ENCODE data around the gene KNSTRN. TPM values are rescaled to one million over a fixed set of nuclear protein-coding genes. Genes with fewer than 3 reads are reported as not detected.

Gene KNSTRN
- total RNA-seq, 1 experiment from 2014 or later = 72.2 TPM

GRCh38 chr15:40367686-40368611, 14.6 kb upstream of the KNSTRN start:
- Histone ChIP-seq H3K4me3 (ENCODE audit: insufficient read depth, low read depth, low read length) (peak overlapping the region; percentile 29), H3K36me3 (replicated peaks; ENCODE audit: control insufficient read depth, insufficient read depth, low read length) (no peaks in the 10 kb centered on the region), H3K27me3 (ENCODE audit: control insufficient read depth, insufficient read depth, low read length) (peaks cover 17% of the 10 kb centered on the region)
- peak; percentile 98 for DNase-seq

GRCh38 chr15:40368719-40369473, 13.6 kb upstream of the KNSTRN start:
- no peaks in the 10 kb centered on the region for H3K36me3 ChIP-seq (replicated peaks; ENCODE audit: control insufficient read depth, insufficient read depth, low read length)
- no peak for DNase-seq
- no peak overlapping the region for H3K4me3 ChIP-seq (ENCODE audit: insufficient read depth, low read depth, low read length)
- peaks cover 17% of the 10 kb centered on the region for H3K27me3 ChIP-seq (ENCODE audit: control insufficient read depth, insufficient read depth, low read length)

- H3K36me3 ChIP-seq (replicated peaks; ENCODE audit: control insufficient read depth, insufficient read depth, low read length) = no peaks in the 10 kb centered on the region
- H3K27me3 ChIP-seq (ENCODE audit: control insufficient read depth, insufficient read depth, low read length) = peaks cover 17% of the 10 kb centered on the region
- H3K4me3 ChIP-seq (ENCODE audit: insufficient read depth, low read depth, low read length) = no peak overlapping the region
- no peak for DNase-seq
These were observed 13.0 kb upstream of the KNSTRN start for GRCh38 chr15:40369474-40369869.

GRCh38 chr15:40369971-40370370, 12.6 kb upstream of the KNSTRN start:
- no peak for DNase-seq
- H3K36me3 ChIP-seq (replicated peaks; ENCODE audit: control insufficient read depth, insufficient read depth, low read length) = no peaks in the 10 kb centered on the region
- H3K27me3 ChIP-seq (ENCODE audit: control insufficient read depth, insufficient read depth, low read length) = peaks cover 17% of the 10 kb centered on the region
- H3K4me3 ChIP-seq (ENCODE audit: insufficient read depth, low read depth, low read length) = no peak overlapping the region

GRCh38 chr15:40372981-40373380, 9.5 kb upstream of the KNSTRN start:
- no peak for DNase-seq
- Histone ChIP-seq H3K36me3 (replicated peaks; ENCODE audit: control insufficient read depth, insufficient read depth, low read length) (no peaks in the 10 kb centered on the region), H3K4me3 (ENCODE audit: insufficient read depth, low read depth, low read length) (no peak overlapping the region), H3K27me3 (ENCODE audit: control insufficient read depth, insufficient read depth, low read length) (peaks cover 8% of the 10 kb centered on the region)

- DNase-seq = no peak
- Histone ChIP-seq H3K36me3 (replicated peaks; ENCODE audit: control insufficient read depth, insufficient read depth, low read length) (no peaks in the 10 kb centered on the region), H3K27me3 (ENCODE audit: control insufficient read depth, insufficient read depth, low read length) (no peaks in the 10 kb centered on the region), H3K4me3 (ENCODE audit: insufficient read depth, low read depth, low read length) (no peak overlapping the region)
These were observed 4.9 kb upstream of the KNSTRN start for GRCh38 chr15:40377606-40378005.

- peaks cover 2% of the 10 kb centered on the region; the same call in 1 of the 2 replicates for H3K36me3 ChIP-seq (replicated peaks; ENCODE audit: control insufficient read depth, insufficient read depth, low read length)
These were observed 3.1 kb upstream of the KNSTRN start for GRCh38 chr15:40379374-40379773.

GRCh38 chr15:40379853-40380252, 2.7 kb upstream of the KNSTRN start:
- no peak for DNase-seq
- Histone ChIP-seq H3K27me3 (ENCODE audit: control insufficient read depth, insufficient read depth, low read length) (no peaks in the 10 kb centered on the region), H3K36me3 (replicated peaks; ENCODE audit: control insufficient read depth, insufficient read depth, low read length) (peaks cover 2% of the 10 kb centered on the region), H3K4me3 (ENCODE audit: insufficient read depth, low read depth, low read length) (no peak overlapping the region)

More at GRCh38 chr15:40379374-40379773, 3.1 kb upstream of the KNSTRN start:
- H3K27me3 ChIP-seq (ENCODE audit: control insufficient read depth, insufficient read depth, low read length) = no peaks in the 10 kb centered on the region
- no peak overlapping the region for H3K4me3 ChIP-seq (ENCODE audit: insufficient read depth, low read depth, low read length)
- DNase-seq = no peak

- H3K4me3 ChIP-seq (ENCODE audit: insufficient read depth, low read depth, low read length) = no peak overlapping the region
- H3K36me3 ChIP-seq (replicated peaks; ENCODE audit: control insufficient read depth, insufficient read depth, low read length) = peaks cover 6% of the 10 kb centered on the region
These were observed 1.9 kb upstream of the KNSTRN start for GRCh38 chr15:40380636-40381035.

GRCh38 chr15:40381818-40382529, 547 bp upstream of the KNSTRN start:
- DNase-seq = no peak
- peaks cover 15% of the 10 kb centered on the region for H3K36me3 ChIP-seq (replicated peaks; ENCODE audit: control insufficient read depth, insufficient read depth, low read length)
- no peak overlapping the region for H3K4me3 ChIP-seq (ENCODE audit: insufficient read depth, low read depth, low read length)
- H3K27me3 ChIP-seq (ENCODE audit: control insufficient read depth, insufficient read depth, low read length) = no peaks in the 10 kb centered on the region

More at GRCh38 chr15:40380636-40381035, 1.9 kb upstream of the KNSTRN start:
- no peak for DNase-seq
- H3K27me3 ChIP-seq (ENCODE audit: control insufficient read depth, insufficient read depth, low read length) = no peaks in the 10 kb centered on the region

- Histone ChIP-seq H3K4me3 (ENCODE audit: insufficient read depth, low read depth, low read length) (no peak overlapping the region), H3K36me3 (replicated peaks; ENCODE audit: control insufficient read depth, insufficient read depth, low read length) (peaks cover 40% of the 10 kb centered on the region), H3K27me3 (ENCODE audit: control insufficient read depth, insufficient read depth, low read length) (no peaks in the 10 kb centered on the region)
- no peak for DNase-seq
These were observed 4.0 kb downstream of the KNSTRN start for GRCh38 chr15:40386480-40386879.

- Histone ChIP-seq H3K27me3 (ENCODE audit: control insufficient read depth, insufficient read depth, low read length) (no peaks in the 10 kb centered on the region), H3K4me3 (ENCODE audit: insufficient read depth, low read depth, low read length) (no peak overlapping the region), H3K36me3 (replicated peaks; ENCODE audit: control insufficient read depth, insufficient read depth, low read length) (peaks cover 57% of the 10 kb centered on the region)
- no peak for DNase-seq
These were observed 6.7 kb downstream of the KNSTRN start for GRCh38 chr15:40388941-40389823.

GRCh38 chr15:40389824-40390595, 7.5 kb downstream of the KNSTRN start:
- no peak for DNase-seq
- Histone ChIP-seq H3K4me3 (ENCODE audit: insufficient read depth, low read depth, low read length) (no peak overlapping the region), H3K27me3 (ENCODE audit: control insufficient read depth, insufficient read depth, low read length) (no peaks in the 10 kb centered on the region), H3K36me3 (replicated peaks; ENCODE audit: control insufficient read depth, insufficient read depth, low read length) (peaks cover 54% of the 10 kb centered on the region)

Data from H7 (cell line).